GM18507 (cell line): ENCODE results near the gene AGAP5.

Experiments used
- DNase-seq: peaks from one replicate; pipeline ENCODE4 v3.0.0; 2011; ENCODE audit warnings: low read depth; ENCODE audit not compliant: insufficient read length; ENCODE audit errors: extremely low spot score
- FAIRE-seq: peaks from 2 replicates; lab custom pipeline; 2011; peaks lifted over from hg19 to GRCh38; lab: Jason Lieb, UNC

Gene AGAP5

DNA sequence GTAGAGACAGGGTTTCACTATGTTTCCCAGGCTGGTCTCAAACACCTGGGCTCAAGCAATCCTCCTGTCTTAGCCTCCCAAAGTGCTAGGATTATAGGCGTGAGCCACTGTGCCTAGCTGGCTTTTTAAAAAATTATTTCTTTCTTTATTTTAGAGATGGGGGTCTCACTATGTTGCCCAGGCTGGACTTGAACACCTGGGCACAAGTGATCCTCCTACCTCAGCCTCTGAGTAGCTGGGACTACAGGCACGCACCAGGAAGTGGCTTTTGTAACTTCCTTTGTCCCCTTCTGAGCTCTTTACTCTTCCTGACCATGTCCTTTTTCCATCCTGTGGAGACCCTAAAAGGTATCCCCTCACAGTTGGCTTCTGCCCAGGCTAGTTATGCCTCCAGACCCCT, 54.5 kb downstream of the AGAP5 start:
- FAIRE-seq: no peak

DNA sequence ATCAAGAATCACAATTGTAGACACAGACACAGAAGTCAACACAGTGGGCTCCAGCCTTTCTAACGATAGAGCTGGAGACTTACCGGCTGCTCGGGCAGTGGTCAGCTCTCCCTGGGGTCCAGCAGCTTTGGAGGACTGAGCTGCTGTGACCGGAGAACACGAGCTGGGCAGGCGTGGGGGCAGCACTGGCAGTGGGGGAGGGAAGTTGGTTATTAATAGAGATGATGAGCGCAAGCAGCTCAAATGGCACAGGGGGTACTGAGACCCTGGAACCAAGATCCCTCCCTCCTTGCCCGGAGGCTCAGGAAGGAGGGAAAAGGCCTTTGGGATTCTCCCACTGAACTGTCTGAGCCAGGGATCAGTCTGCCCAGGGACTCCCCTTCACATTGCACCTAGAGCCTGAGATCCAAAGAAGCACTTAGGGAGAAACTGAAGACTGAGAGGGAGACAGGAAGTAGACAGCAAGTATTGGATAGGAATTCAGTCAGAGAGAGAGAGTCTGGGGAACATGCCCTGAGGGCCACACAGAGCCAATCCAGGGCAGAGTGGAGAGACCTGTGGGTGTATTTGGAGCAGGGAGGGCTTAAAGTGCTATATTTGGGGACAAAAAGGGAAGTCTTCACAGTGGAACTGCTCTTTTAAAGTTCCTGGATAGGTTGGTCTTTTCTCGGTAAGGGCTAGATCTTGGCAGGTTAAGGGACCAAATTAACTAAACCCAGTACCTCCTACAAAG, 56.4 kb downstream of the AGAP5 start, which contains the start of gene MYOZ1:
Gene MYOZ1 (minus strand): TSS at position 147 of the 733 bp plus-strand sequence. CDS start 1,457 bp downstream, outside the sequence.
- DNase-seq (no peak), FAIRE-seq (no peak)

More for the DNA sequence above, 54.5 kb downstream of the AGAP5 start:
- DNase-seq: no peak

DNA sequence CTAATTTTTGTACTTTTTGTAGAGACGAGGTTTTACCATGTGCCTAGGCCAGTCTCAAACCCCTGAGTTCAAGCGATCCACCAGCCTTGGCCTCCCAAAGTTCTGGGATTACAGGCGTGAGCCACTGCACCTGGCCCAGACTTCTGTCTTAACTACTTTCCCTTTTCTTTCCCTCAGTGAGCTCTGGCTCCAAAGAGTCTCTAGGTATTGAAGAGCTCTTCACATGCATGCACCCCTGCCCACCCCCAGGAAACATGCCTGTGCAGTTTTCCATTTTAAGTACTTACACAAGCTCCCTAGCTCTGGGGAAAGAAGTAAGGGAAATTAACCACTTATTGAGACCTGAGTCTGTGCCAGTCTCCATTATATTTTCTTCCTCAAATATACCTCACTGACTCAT, 58.6 kb downstream of the AGAP5 start:
- no peak for FAIRE-seq
- DNase-seq: no peak

DNA sequence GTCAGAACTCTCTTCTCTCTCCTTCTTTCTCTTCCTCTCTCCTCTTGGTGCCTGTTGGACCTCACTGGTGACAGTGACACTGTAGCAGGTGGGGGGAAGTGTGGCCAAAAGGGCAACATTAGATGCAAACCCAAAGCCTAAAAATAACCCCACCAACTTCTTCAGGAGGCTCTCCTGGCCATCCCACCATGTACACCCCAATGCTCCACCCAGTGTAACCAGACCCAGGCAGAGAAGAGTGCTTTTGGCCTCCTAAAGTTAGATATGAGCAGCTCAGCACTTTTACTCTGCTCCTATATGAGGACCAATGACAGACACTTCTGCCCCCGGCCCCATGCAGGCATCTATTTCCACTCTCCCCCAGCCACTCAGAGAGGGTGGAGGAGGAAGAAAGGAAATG, 62.1 kb downstream of the AGAP5 start:
- no peak for FAIRE-seq

DNA sequence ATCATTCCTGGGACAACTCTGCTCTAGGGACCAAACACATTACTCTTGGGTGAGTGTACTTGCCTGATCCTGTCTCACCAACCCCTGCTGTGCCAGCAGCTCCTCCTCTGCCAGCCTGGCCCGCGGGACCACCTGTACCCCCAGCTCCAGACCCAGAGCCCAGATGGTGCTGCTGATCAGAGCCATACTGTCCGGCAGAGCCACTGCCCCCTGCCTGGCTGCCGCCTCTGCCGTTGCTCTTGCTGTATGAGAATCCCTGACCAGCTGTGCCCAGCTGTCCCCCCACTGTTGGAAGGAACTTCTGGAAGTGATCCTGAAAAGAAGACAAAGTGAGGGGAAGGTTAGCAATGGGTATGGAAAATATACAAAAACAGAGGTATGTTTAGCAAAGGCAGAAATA, 63.5 kb downstream of the AGAP5 start:
- FAIRE-seq: no peak
- no peak for DNase-seq

More for the DNA sequence above, 62.1 kb downstream of the AGAP5 start:
- DNase-seq: no peak

DNA sequence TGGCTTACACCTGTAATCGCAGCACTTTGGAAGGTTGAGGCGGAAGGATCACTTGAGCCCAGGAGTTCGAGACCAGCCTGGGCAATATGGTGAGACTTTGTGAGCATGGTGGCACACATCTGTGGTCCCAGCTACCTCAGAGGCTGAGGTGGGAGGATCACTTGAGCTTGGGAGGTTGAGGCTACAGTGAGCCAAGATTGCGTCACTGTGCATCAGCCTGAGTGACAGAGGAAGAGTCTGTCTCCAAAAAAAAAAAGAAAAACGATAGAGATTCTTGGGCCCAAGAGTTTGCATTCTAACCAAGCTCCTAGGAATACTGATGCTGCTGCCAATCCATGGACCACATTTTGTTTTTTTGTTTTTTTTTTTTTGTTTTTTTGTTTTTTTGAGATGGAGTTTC, 68.7 kb downstream of the AGAP5 start:
- no peak for FAIRE-seq
- no peak for DNase-seq

DNA sequence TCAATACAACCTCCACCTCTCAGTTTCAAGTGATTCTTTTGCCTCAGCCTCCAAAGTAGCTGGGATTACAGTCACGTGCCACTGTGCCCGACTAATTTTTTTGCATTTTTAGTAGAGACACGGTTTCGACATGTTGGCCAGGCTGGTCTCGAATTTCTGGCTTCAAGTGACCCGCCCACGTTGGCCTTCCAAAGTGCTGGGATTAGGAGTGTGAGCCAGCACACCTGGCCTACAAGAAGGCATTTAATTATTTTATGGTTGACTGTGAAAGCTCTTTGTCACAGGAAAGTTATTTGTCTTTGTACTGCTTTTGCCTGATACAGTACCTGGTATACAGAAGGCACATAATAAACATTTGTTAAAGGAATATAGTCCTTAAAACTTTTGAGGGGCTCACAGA, 69.5 kb downstream of the AGAP5 start:
- FAIRE-seq (no peak), DNase-seq (no peak)

DNA sequence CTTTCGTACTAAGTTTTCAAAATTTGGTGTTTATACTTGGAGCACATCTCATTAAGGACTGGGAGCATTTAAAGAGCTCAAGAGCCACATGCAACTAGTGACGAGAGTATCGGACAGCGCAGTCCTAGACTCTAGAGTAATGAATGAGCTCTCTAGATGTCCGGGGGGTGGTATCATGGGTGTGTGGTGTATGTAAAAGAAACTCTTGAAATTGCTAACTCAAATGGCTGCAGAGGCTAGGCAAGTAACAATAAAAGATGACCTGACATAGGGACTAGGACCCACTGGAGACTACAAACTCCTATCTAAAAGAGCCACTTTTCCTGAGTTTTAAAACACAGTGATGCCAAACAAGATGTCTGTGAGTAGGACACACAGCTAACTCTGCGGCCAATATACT, 70.6 kb downstream of the AGAP5 start:
- DNase-seq (no peak), FAIRE-seq (no peak)

DNA sequence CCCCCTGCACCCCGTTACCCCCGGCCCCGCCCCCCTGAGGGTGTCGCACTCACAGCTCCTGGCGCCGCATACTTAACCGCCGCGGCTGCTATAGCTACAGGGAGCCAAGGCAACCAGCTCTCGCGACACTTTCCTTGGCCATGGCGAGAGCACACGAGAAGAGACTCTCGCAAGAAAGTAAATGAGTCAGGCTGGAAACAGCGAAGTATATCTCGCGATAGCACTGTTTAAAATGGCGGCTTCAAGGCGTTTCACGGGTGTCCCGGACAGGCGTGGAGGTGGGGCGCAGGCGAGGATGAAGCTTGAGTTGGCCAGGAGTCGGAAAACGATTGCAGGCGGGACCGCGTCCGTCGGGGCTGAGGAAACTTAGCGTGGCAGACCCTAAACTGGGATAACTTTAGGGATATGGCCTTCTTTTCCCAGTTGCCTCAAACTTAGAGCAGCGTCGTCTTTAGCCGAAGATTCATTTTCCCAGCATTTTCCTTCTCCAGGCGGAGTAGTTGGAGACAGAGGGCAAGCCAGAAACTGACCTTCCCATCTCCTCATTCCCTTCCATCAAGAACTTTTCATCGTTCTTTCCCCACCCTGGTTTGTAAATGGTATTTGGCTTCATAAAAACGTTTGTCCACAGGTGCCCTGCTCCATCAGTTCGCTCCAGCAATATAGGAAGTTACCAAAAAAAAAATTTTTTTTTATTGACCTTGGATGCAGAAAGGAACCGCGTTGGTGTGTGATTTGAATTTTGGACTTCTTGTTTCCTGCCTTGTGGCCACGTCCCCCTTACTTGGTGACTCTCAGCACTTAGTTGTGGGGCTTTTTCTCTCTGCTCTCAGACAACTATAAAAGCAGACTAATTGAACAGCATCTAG, 71.8 kb downstream of the AGAP5 start:
- peak; percentile 95 for FAIRE-seq
- DNase-seq: peak; percentile 93

DNA sequence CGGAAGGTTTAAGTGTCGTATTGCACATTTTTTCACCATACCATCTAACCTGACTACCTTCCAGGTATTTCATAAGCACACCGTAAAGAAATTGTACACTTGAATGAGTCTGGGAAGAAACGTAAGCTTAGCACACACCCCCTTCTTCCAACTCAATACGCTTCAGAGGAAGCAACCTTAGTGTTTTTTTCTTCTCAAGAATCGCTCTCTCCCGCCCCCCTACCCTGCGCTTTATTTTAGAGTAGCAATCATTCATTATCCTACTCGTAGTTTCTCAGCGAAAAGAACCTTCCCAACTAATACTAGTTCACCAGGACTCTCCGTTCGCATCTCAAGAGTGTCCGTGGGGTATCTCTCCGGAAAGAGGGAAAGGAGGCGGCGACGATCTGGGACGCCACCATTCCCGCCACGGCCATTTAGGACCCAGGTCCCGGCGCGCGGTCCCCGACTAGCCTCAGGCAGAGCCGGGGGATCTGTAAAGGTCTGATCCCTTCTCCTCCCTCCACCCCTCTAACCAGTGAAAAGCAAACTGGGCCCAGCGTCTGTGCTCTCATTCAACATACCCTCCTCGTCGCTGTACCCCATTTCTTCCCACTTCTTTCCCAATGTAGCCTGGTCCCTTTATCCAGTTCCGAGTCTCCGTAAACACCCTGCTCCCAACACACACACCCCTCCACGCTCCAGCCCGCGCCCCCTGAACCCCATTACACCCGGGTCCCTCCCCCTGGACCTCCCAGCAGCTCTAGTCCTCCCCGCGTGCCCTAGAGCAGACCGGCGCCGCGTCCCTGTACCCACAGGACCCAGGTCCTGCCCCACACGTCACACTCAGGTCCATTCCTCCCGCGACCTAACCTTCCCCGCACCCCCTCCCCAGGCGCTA, 72.7 kb downstream of the AGAP5 start:
- FAIRE-seq (no peak), DNase-seq (no peak)
